Naive B cell (primary cell): Measurements from ENCODE around the gene FADS2. TPM values are rescaled to one million over a fixed set of nuclear protein-coding genes. Genes with fewer than 3 reads are reported as not detected.
A peak's percentile ranks its signal among the peaks of the same experiment; 100 is the strongest.

Experiments used
- ATAC-seq, 2 donors: fragments of 150-1000 bp; cut with Tn5 transposase; 2 replicates each; pipeline ENCODE4 v1.10.0; 2021; ENCODE audit warnings: low read depth in 2 of 2, mild to moderate bottlenecking in 2 of 2, moderate library complexity in 2 of 2
- DNase-seq: peaks from one replicate; pipeline ENCODE4 v3.0.0; 2022
- H3K27ac Mint-ChIP-seq, 6 donors: one replicate each; pipeline ENCODE4 v1.8.0; 2020 to 2022; ENCODE audit warnings: mild to moderate bottlenecking in 6 of 6, mixed read lengths in 6 of 6, moderate library complexity in 5 of 6, inconsistent platforms in 2 of 6
- H3K27me3 Mint-ChIP-seq, 3 donors: one replicate each; pipeline ENCODE4 v1.8.0; 2021 to 2022; ENCODE audit warnings: mixed read lengths in 3 of 3, mild to moderate bottlenecking in 1 of 3
- H3K36me3 Mint-ChIP-seq, 2 donors: one replicate each; pipeline ENCODE4 v1.8.0; 2020 to 2022; ENCODE audit warnings: mixed read lengths in 2 of 2, inconsistent platforms in 1 of 2, mild to moderate bottlenecking in 1 of 2
- H3K4me1 Mint-ChIP-seq, 3 donors: one replicate each; pipeline ENCODE4 v1.8.0; 2020 to 2022; ENCODE audit warnings: mixed read lengths in 3 of 3, inconsistent platforms in 1 of 3, mild to moderate bottlenecking in 1 of 3, moderate library complexity in 1 of 3
- H3K4me3 Mint-ChIP-seq, 8 donors: one replicate each; pipeline ENCODE4 v1.8.0; 2020 to 2022; ENCODE audit warnings: mild to moderate bottlenecking in 8 of 8, mixed read lengths in 8 of 8, moderate library complexity in 8 of 8, inconsistent platforms in 2 of 8
- H3K9me3 Mint-ChIP-seq, 7 donors: one replicate each; pipeline ENCODE4 v1.8.0; 2020 to 2022; ENCODE audit warnings: mixed read lengths in 7 of 7, mild to moderate bottlenecking in 5 of 7, inconsistent platforms in 2 of 7, moderate library complexity in 1 of 7
- polyA plus RNA-seq, 6 donors: library from polyadenylated mRNA; unstranded; fragments of 300-500 nt; fragmentation: Illumina TruSeq; gene quantifications; one replicate each; pipeline ENCODE4 v1.2.3, GENCODE V29; 2021; ENCODE audit warnings: low read depth in 6 of 6

Gene FADS2
- polyA plus RNA-seq, 6 donors from 2014 or later = 0.92 to 11.5 (median 2.0) TPM; not detected in 1

DNA sequence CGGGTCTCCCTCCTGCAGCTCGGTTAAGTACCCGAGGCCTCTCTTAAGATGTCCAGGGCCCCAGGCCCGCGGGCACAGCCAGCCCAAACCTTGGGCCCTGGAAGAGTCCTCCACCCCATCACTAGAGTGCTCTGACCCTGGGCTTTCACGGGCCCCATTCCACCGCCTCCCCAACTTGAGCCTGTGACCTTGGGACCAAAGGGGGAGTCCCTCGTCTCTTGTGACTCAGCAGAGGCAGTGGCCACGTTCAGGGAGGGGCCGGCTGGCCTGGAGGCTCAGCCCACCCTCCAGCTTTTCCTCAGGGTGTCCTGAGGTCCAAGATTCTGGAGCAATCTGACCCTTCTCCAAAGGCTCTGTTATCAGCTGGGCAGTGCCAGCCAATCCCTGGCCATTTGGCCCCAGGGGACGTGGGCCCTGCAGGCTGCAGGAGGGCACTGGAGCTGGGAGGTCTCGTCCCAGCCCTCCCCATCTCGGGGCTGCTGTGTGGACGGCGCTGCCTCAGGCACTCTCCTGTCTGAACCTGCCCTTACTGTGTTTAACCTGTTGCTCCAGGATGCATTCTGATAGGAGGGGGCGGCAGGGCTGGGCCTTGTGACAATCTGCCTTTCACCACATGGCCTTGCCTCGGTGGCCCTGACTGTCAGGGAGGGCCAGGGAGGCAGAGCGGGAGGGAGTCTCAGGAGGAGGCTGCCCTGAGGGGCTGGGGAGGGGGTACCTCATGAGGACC, 38.3 kb downstream of the FADS2 start:
- DNase-seq (no peak), ATAC-seq (no peak)
- no peaks in the 10 kb centered on the region for H3K9me3 Mint-ChIP-seq
- peak overlapping the region in 1 of 6 donors; percentile 97 for H3K27ac Mint-ChIP-seq
- no peaks in the 10 kb centered on the region for H3K27me3 Mint-ChIP-seq
- no peak overlapping the region for H3K4me3 Mint-ChIP-seq
- H3K4me1 Mint-ChIP-seq = peaks cover 6 to 8% (median 7%) of the 10 kb centered on the region in 3 donors
- no peaks in the 10 kb centered on the region for H3K36me3 Mint-ChIP-seq

DNA sequence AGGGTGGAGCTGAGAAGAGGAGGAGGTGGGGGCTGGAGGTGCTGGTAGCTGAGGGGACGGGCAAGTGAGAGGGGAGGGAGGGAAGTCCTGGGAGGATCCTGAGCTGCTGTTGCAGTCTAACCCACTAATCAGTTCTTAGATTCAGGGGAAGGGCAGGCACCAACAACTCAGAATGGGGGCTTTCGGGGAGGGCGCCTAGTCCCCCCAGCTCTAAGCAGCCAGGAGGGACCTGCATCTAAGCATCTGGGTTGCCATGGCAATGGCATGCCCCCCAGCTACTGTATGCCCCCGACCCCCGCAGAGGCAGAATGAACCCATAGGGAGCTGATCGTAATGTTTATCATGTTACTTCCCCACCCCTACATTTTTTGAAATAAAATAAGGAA, 38.9 kb downstream of the FADS2 start:
- no peaks in the 10 kb centered on the region for H3K9me3 Mint-ChIP-seq
- H3K4me1 Mint-ChIP-seq = peaks cover 7 to 9% (median 9%) of the 10 kb centered on the region in 3 donors
- no peak for DNase-seq
- no peak for ATAC-seq
- no peak overlapping the region for H3K27ac Mint-ChIP-seq
- H3K27me3 Mint-ChIP-seq = no peaks in the 10 kb centered on the region
- H3K4me3 Mint-ChIP-seq = no peak overlapping the region
- H3K36me3 Mint-ChIP-seq = no peaks in the 10 kb centered on the region

DNA sequence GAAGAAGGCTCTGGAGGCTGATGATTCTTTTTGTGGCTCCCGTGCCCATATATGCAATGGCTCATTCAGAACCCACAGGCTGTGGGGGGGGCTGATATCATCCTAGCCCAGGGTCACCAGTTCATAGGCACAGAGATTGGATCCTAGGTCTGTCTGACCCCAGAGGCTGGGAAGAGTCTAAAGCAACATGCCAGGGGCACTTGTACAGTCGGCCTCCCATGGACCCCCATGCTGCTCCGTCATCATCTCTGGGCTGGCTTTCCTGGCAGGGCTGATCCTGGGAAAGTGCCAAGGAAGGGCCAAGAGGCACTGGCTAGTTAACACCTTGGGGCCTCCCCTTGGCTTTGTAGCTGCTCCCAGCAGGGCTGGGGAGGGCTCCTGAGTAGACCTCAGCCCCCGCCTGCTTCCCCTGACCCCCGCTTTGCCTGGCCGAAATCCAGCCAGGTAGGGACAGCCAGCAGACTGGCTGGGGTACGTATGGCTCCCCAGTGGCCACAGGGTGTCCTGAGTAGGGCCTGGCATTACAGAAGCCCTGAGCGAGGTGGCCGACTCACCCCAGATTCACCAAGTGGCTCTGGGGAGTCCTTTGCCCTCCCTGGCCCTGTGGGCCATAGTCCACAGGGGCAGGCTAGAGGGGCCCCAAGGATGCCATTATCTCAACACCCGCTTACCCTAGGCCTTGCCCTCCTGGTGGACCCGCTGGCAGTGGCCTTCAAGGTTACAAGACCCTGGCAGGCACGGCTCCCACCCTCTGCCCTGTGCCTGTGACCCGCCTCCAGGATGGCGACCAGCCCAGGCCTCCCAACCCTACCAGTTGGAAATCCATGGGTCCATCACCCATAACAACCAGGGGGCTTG, 40.7 kb downstream of the FADS2 start:
- ATAC-seq (no peak), DNase-seq (no peak)
- H3K27me3 Mint-ChIP-seq = no peaks in the 10 kb centered on the region
- no peaks in the 10 kb centered on the region for H3K9me3 Mint-ChIP-seq
- H3K27ac Mint-ChIP-seq = no peak overlapping the region
- peaks cover 7 to 10% (median 9%) of the 10 kb centered on the region in 3 donors for H3K4me1 Mint-ChIP-seq
- H3K36me3 Mint-ChIP-seq = no peaks in the 10 kb centered on the region
- H3K4me3 Mint-ChIP-seq = no peak overlapping the region

DNA sequence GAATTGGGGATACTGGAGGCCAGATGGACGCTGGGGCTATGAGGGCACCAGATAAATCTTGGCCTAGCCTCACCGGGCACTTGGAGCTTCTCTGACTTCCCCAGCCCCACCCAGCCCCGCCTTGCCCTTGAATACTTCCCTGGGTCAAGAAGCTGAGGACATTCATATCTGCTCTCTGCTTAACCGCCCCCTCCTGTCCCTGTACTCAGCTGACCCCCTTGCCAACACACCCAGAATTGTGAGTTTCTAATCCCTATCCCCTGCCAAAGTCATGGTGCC, 41.3 kb downstream of the FADS2 start:
- Mint-ChIP-seq H3K4me1 (peaks cover 7 to 10% (median 9%) of the 10 kb centered on the region in 3 donors), H3K27me3 (no peaks in the 10 kb centered on the region), H3K4me3 (no peak overlapping the region), H3K9me3 (no peaks in the 10 kb centered on the region), H3K36me3 (no peaks in the 10 kb centered on the region), H3K27ac (peak overlapping the region in 1 of 6 donors; percentile 59)
- ATAC-seq (no peak), DNase-seq (no peak)

DNA sequence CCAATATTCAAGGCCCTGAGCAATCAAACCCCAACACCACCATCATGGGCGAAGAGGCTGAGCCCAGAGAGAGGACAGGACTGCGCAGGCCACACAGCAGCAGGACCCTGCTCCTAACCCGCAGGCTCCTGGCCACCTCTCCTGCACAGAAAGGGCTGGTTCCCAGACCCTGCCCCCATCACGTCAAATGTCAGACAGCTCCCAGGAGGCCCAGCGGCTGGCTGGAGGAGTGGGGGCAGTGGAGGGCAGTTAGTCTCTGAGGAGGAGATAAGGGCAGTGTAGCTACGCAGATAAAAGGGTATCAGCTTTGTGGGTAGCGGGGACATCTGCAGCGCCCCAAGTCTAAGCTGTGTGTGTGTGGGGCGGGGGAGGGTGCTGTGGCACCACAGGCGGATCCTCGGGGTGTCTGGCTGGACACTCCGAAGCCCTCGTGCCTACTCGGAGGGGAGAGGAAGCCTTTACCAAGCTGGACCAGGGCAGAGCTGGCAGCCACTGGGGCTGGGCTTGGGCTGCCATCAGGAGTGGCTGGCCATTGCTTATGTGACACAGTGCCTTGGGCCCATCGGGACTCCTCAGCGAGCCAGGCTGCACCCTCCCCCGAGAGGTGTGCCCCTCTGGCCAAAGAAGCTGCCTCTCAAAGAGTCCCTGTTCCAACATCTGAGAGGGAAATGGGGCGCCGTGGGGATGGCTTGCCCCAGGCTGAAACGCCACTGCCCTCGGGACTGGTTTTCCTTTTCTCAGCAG, 41.8 kb downstream of the FADS2 start:
- DNase-seq = no peak
- Mint-ChIP-seq H3K36me3 (no peaks in the 10 kb centered on the region), H3K9me3 (no peaks in the 10 kb centered on the region), H3K27me3 (no peaks in the 10 kb centered on the region), H3K4me1 (peaks cover 9 to 13% (median 12%) of the 10 kb centered on the region in 3 donors), H3K4me3 (no peak overlapping the region), H3K27ac (peak overlapping the region in 1 of 6 donors; percentile 59)
- no peak for ATAC-seq

DNA sequence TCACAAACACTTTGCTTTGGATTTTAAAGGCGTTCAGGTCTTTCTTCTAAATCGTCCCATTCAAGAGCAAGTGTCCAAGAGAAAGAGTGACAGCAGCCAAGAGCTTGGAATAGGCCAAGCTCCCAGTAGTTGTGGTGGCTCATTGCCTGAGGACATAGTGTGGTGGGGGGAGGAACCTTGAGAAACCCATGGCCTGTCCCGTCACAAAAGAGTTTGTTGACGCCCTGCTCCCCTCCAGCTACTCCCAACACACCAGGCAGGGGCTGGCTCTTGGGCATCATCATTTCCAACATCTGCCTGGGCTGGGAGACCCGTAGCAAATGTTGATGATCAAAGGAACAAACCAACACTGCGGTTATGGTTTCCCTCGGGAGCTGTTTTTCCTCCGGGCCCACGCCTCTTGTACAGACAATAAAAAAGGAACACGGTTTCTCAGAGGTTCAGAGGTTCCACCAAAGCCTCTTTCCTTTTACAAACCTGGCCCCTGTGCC, 42.5 kb downstream of the FADS2 start:
- Mint-ChIP-seq H3K27me3 (no peaks in the 10 kb centered on the region), H3K27ac (peak overlapping the region in 2 of 6 donors; percentile 51 to 88), H3K4me1 (peaks cover 12 to 19% (median 14%) of the 10 kb centered on the region in 3 donors), H3K9me3 (no peaks in the 10 kb centered on the region), H3K36me3 (no peaks in the 10 kb centered on the region), H3K4me3 (peak overlapping the region in 2 of 8 donors; percentile 73 to 77)
- ATAC-seq (no peak), DNase-seq (no peak)

DNA sequence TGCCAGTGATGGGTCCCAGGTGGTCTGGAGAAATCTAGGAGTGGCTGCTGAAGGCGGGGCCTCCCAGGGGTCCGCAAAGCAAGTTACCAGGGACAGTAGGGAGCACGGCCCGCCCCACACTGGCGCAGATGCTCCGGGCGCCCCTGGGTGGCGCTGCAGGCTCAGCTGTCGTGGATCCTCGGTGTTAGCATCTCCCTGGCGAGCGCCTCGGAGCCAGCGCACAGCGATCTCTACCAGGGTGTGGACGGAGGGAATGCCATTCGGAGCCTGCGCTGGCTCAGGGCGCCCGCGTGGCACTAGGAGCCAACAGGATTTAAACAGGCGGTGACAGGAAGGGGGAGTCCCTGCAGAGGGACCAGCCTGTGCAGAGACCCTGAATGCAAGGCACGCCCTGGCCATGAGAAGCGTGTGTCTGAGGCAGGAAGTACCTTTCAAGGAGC, 43.1 kb downstream of the FADS2 start:
- H3K27me3 Mint-ChIP-seq = no peaks in the 10 kb centered on the region
- H3K36me3 Mint-ChIP-seq = no peaks in the 10 kb centered on the region
- H3K4me3 Mint-ChIP-seq = peak overlapping the region in 6 of 8 donors; percentile 73 to 89 (median 80)
- H3K27ac Mint-ChIP-seq = peak overlapping the region in 4 of 6 donors; percentile 38 to 78 (median 58)
- ATAC-seq (peak; percentile 96 to 98), DNase-seq (peak; percentile 75)
- H3K9me3 Mint-ChIP-seq = no peaks in the 10 kb centered on the region
- peaks cover 13 to 19% (median 14%) of the 10 kb centered on the region in 3 donors for H3K4me1 Mint-ChIP-seq

DNA sequence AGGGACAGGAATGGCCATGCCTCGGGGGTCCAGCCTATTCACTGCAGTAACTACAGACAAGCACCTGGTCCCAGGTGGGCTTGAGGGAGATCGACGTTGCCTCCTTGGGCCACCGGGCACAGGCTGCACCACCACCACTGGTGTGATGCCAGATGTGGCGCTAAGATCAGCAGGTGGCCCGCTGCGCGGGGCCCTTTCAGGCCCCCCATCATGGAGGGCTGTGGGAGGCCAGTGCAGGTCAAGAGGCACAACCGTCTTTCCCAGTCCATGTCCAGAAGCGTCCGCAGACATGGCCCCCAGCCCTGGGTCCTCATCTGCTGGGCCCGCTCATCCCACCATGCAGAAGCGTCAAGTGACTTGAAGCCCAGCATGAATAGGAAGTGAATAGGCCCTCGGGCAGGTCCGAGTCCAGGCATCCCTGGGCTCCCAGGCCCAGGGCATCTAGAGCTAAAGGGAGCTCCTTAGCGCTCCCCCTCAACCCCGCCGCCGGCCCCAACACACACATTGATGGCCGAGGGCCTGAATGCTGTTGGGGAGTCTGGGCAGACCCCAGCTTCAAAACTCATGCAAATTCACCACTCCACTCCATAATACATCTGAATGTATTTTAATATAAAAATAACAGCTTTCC, 45.0 kb downstream of the FADS2 start:
- Mint-ChIP-seq H3K4me3 (no peak overlapping the region), H3K27me3 (no peaks in the 10 kb centered on the region), H3K4me1 (peaks cover 20 to 28% (median 23%) of the 10 kb centered on the region in 3 donors), H3K9me3 (no peaks in the 10 kb centered on the region), H3K36me3 (no peaks in the 10 kb centered on the region), H3K27ac (peak overlapping the region in 2 of 6 donors; percentile 15 to 63)
- DNase-seq (no peak), ATAC-seq (no peak)

DNA sequence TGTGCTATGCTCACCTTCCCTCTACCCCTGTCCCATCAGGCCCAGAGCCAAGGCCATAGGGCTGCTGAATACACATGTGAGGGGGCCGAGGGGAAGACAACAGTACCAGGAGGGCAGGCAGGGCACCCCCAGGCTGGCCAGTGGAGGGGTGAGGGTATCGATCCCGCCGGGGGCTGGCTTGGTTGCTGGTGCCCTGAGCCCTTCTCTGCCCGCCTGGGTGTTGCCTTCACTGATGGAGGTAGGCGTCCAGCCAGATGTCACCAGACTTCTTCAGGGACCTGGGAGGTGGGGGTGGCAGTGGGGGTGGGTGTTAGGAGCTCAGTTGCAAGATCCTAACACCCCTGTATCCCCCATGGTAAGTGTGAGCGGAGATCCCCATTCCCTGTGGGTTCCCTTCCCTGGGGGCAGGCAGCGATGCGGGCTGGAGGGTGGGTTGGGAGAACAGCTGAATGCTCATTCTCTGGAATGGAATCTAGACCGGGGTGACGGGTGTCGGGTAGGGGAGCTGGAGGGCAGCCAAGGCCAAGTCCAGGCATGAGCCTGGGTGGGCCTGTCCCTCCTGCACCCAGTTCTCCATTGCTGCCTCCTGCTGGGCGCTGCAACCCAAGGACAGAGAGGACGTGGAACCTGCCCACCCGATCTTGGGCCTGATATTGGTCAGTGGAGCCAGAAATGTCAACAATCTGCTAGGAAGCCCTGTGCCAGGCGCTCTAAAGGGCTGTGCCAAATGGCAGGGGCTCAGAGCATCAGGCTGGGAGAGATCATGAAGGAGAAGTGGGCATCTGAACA, 45.7 kb downstream of the FADS2 start:
- peaks cover 22 to 29% (median 26%) of the 10 kb centered on the region in 3 donors for H3K4me1 Mint-ChIP-seq

DNA sequence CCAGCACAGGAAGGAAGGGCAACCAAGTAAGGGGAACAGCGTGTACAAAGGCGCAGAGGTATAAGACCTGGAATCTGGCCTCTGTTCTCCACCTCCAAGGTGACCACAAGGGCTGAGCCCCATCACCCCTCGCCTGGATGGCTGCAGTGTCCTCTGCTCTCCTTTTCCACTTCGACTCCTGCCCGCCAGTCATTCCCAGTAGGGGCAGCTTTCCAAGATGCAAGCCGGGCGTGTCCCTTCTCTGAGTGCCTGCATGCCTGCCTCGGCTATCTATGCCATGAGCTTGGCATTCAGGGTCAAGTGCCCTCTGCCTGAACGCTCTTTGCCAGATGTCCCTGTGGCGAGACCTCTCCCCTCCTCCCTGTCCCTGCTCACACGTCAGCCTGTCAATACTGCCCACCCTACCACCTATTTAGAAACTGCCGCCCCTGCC, 46.3 kb downstream of the FADS2 start:
- no peak overlapping the region for H3K4me3 Mint-ChIP-seq
- peak overlapping the region in 1 of 6 donors; percentile 70 for H3K27ac Mint-ChIP-seq
- peaks cover 25 to 33% (median 32%) of the 10 kb centered on the region in 3 donors for H3K4me1 Mint-ChIP-seq
- ATAC-seq (no peak), DNase-seq (no peak)
- no peaks in the 10 kb centered on the region for H3K36me3 Mint-ChIP-seq
- H3K9me3 Mint-ChIP-seq = no peaks in the 10 kb centered on the region
- no peaks in the 10 kb centered on the region for H3K27me3 Mint-ChIP-seq

More for the DNA sequence above, 45.7 kb downstream of the FADS2 start:
- Mint-ChIP-seq H3K27ac (peak overlapping the region in 2 of 6 donors; percentile 38 to 63), H3K9me3 (no peaks in the 10 kb centered on the region), H3K27me3 (no peaks in the 10 kb centered on the region), H3K4me3 (no peak overlapping the region), H3K36me3 (no peaks in the 10 kb centered on the region)
- ATAC-seq = no peak
- no peak for DNase-seq

DNA sequence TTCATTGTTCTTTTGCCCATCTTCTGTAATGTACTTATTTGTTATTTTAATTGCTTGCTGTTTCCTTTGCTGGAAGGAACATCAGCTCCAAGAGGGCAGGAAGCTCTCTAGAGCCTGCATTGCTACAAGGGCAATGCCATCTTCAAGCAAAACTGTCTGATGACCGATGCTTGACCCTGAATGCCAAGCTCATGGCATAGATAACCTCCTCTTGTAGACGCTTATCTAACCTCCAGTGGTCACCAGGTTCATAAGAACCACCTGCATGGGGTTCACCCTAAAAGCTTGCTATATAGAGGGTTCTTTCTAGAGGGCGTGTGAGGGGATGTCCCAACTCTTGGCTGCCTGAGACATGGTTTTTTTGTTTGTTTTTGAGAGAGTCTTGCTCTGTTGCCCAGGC, 46.8 kb downstream of the FADS2 start:
- Mint-ChIP-seq H3K4me1 (peaks cover 26 to 38% (median 36%) of the 10 kb centered on the region in 3 donors), H3K9me3 (no peaks in the 10 kb centered on the region), H3K27ac (peak overlapping the region in 2 of 6 donors; percentile 28 to 79), H3K36me3 (no peaks in the 10 kb centered on the region), H3K4me3 (no peak overlapping the region), H3K27me3 (no peaks in the 10 kb centered on the region)
- ATAC-seq = no peak
- no peak for DNase-seq

DNA sequence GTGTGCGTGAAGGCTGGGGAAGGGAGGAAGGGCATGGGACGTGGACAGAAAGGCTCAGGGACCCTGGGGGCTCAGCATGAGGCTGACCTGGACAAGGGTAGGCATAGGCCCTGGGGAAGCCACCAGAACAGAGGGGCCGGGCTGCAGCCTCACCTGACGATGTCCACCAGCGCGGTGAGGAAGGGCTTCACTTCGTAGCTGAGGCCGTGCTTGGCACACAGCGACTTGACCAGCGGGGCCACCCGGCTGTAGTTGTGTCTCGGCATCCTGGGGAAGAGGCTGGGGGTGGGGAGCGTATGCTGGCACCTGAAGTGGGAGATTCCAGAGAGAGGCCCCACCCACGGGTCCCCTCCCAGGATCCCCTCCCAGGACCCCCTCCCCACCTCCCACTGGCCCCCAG, 47.6 kb downstream of the FADS2 start:
- H3K9me3 Mint-ChIP-seq = no peaks in the 10 kb centered on the region
- no peak for DNase-seq
- peak overlapping the region in 1 of 6 donors; percentile 79 for H3K27ac Mint-ChIP-seq
- no peak for ATAC-seq
- no peaks in the 10 kb centered on the region for H3K27me3 Mint-ChIP-seq
- H3K4me1 Mint-ChIP-seq = peaks cover 35 to 46% (median 43%) of the 10 kb centered on the region in 3 donors
- no peaks in the 10 kb centered on the region for H3K36me3 Mint-ChIP-seq
- H3K4me3 Mint-ChIP-seq = no peak overlapping the region
